Hepatocyte (in vitro differentiated cells): ENCODE data around the gene NOL3. TPM values are rescaled to one million over a fixed set of nuclear protein-coding genes. Genes with fewer than 3 reads are reported as not detected.

ENCODE experiments used
- DNase-seq: peaks from one replicate; pipeline ENCODE4 v3.0.0-alpha.2; 2016; ENCODE audit warnings: low spot score
- H2AFZ ChIP-seq: fragments of 200-600 bp; sonication (generic); 2 replicates; pipeline ENCODE4 v1.6.0; 2016; ENCODE audit warnings: antibody characterized with exemption, mild to moderate bottlenecking
- H3K27ac ChIP-seq: fragments of 200-600 bp; sonication (generic); 2 replicates; pipeline ENCODE4 v1.5.1; 2016; ENCODE audit warnings: mild to moderate bottlenecking
- H3K27me3 ChIP-seq: fragments of 200-600 bp; sonication (generic); 2 replicates; pipeline ENCODE4 v1.6.1; 2016
- H3K36me3 ChIP-seq: fragments of 200-600 bp; sonication (generic); replicated peaks from 2 replicates; pipeline ENCODE4 v1.5.1; 2016; ENCODE audit warnings: low read depth; ENCODE audit not compliant: insufficient read depth
- H3K4me1 ChIP-seq: fragments of 200-600 bp; sonication (generic); 2 replicates; pipeline ENCODE4 v1.5.1; 2016; ENCODE audit warnings: mild to moderate bottlenecking, moderate library complexity; ENCODE audit not compliant: insufficient read depth
- H3K4me2 ChIP-seq: fragments of 200-600 bp; sonication (generic); 2 replicates; pipeline ENCODE4 v1.6.0; 2016
- H3K4me3 ChIP-seq: fragments of 200-600 bp; sonication (generic); 2 replicates; pipeline ENCODE4 v1.5.1; 2016; ENCODE audit warnings: mild to moderate bottlenecking
- H3K79me2 ChIP-seq: fragments of 200-600 bp; sonication (generic); 2 replicates; pipeline ENCODE4 v1.6.0; 2017; ENCODE audit warnings: mild to moderate bottlenecking
- H3K9me2 ChIP-seq: fragments of 200-600 bp; sonication (generic); replicated peaks from 2 replicates; pipeline ENCODE4 v1.6.0; 2017; ENCODE audit warnings: mild to moderate bottlenecking; ENCODE audit not compliant: insufficient read depth
- H3K9me3 ChIP-seq: fragments of 200-600 bp; sonication (generic); 2 replicates; pipeline ENCODE4 v1.5.1; 2016; ENCODE audit warnings: low read depth, mild to moderate bottlenecking
- H4K20me1 ChIP-seq: fragments of 200-600 bp; sonication (generic); 2 replicates; pipeline ENCODE4 v1.6.0; 2016; ENCODE audit warnings: mild to moderate bottlenecking; ENCODE audit not compliant: insufficient read depth, poor library complexity, severe bottlenecking
- EZH2 ChIP-seq: fragments of 200-600 bp; sonication (generic); IDR thresholded peaks from 2 replicates; pipeline ENCODE4 v1.6.1; 2016; ENCODE audit warnings: antibody characterized with exemption, mild to moderate bottlenecking, borderline replicate concordance
- EZH2phosphoT487 ChIP-seq: fragments of 200-600 bp; sonication (generic); IDR thresholded peaks from one replicate; pipeline ENCODE4 v1.6.1; 2018; ENCODE audit warnings: antibody characterized with exemption, mild to moderate bottlenecking, low read depth, moderate library complexity; ENCODE audit not compliant: unreplicated experiment, severe bottlenecking
- WGBS: methylation state at CpG from one replicate; pipeline ENCODE4 v1.1.6; 2016; ENCODE audit warnings: low lambda C conversion rate; ENCODE audit errors: missing lambda C conversion rate; 5-methylcytosine and 5-hydroxymethylcytosine counted together
- polyA plus RNA-seq: library from polyadenylated mRNA; unstranded; fragments of >200 nt; fragmentation: Nextera tagmentation; extraction: Ambion mirVana; gene quantifications from 2 replicates; pipeline ENCODE4 v1.2.1, GENCODE V29; 2016
- total RNA-seq: library from RNA; depleted of rRNA; stranded (reverse); fragments of >200 nt; gene quantifications from 2 replicates; pipeline ENCODE4 v1.2.3, GENCODE V29; 2014
- TF ChIP-seq, protein P1 (sequence below): fragments of 200-600 bp; sonication (generic); IDR thresholded peaks from 2 replicates; pipeline ENCODE4 v1.5.1; 2016; ENCODE audit warnings: antibody characterized with exemption, mild to moderate bottlenecking; ENCODE audit not compliant: poor library complexity

Gene NOL3
- total and polyA plus RNA-seq, 2 experiments from 2014 or later = 9.3 to 10.9 TPM

DNA sequence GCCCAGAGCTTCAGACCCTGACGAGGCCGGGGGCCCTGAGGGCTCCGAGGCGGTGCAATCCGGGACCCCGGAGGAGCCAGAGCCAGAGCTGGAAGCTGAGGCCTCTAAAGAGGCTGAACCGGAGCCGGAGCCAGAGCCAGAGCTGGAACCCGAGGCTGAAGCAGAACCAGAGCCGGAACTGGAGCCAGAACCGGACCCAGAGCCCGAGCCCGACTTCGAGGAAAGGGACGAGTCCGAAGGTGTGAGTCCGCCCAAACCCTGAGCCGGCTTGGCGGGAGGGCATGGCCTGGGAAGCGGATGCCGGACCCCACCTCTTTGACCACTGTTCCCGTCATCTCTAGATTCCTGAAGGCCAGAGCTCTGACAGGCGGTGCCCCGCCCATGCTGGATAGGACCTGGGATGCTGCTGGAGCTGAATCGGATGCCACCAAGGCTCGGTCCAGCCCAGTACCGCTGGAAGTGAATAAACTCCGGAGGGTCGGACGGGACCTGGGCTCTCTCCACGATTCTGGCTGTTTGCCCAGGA is 4.4 kb downstream of the NOL3 start:
- no peak overlapping the region for H2AFZ ChIP-seq
- H3K27me3 ChIP-seq = no peaks in the 10 kb centered on the region
- no peaks in the 10 kb centered on the region for H3K9me2 ChIP-seq
- DNase-seq = no peak
- H3K36me3 ChIP-seq = no peaks in the 10 kb centered on the region
- peaks cover 24% of the 10 kb centered on the region for H3K4me1 ChIP-seq
- no peak overlapping the region for H3K27ac ChIP-seq
- H3K4me3 ChIP-seq = no peak overlapping the region
- H3K9me3 ChIP-seq = no peaks in the 10 kb centered on the region
- no peaks in the 10 kb centered on the region for H3K79me2 ChIP-seq
- 83% methylated on average over 31 of the region's 31 CpGs for WGBS
- peak overlapping the region; percentile 94 for H3K4me2 ChIP-seq
- H4K20me1 ChIP-seq = peaks cover 3% of the 10 kb centered on the region
- TF ChIP-seq, protein P1, sequence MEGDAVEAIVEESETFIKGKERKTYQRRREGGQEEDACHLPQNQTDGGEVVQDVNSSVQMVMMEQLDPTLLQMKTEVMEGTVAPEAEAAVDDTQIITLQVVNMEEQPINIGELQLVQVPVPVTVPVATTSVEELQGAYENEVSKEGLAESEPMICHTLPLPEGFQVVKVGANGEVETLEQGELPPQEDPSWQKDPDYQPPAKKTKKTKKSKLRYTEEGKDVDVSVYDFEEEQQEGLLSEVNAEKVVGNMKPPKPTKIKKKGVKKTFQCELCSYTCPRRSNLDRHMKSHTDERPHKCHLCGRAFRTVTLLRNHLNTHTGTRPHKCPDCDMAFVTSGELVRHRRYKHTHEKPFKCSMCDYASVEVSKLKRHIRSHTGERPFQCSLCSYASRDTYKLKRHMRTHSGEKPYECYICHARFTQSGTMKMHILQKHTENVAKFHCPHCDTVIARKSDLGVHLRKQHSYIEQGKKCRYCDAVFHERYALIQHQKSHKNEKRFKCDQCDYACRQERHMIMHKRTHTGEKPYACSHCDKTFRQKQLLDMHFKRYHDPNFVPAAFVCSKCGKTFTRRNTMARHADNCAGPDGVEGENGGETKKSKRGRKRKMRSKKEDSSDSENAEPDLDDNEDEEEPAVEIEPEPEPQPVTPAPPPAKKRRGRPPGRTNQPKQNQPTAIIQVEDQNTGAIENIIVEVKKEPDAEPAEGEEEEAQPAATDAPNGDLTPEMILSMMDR = no peak
- TF ChIP-seq EZH2 (no peak), EZH2phosphoT487 (no peak)

DNA sequence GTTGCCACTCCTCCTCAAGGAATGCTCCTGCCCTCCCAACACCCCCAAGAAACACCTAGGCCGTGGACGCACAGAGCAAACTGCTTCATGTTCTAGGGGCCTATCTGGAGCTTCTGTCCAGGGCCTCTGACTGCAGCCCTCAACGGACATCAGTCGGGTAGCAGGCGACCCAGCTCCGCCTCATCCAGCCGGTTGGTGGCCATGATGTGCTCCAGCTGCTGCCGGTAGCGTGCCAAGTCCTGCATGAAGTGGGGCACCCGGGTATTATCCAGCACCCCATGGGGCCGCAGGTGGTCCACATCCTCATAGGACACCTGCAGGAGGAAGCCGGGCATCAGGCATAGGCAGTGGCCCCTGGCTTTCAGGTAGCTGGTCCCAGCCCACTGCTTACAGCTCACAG is 6.3 kb downstream of the NOL3 start:
- H3K4me3 ChIP-seq = no peak overlapping the region
- H3K36me3 ChIP-seq = no peaks in the 10 kb centered on the region
- TF ChIP-seq EZH2 (no peak), EZH2phosphoT487 (no peak)
- TF ChIP-seq, protein P1 = no peak
- WGBS = 96% methylated on average over 12 of the region's 12 CpGs
- H4K20me1 ChIP-seq = peaks cover 3% of the 10 kb centered on the region
- no peak overlapping the region for H2AFZ ChIP-seq
- H3K9me3 ChIP-seq = no peaks in the 10 kb centered on the region
- no peak for DNase-seq
- H3K27ac ChIP-seq = no peak overlapping the region
- H3K4me1 ChIP-seq = peaks cover 13% of the 10 kb centered on the region
- H3K4me2 ChIP-seq = no peak overlapping the region
- H3K79me2 ChIP-seq = peaks cover under 1% of the 10 kb centered on the region
- no peaks in the 10 kb centered on the region for H3K27me3 ChIP-seq
- no peaks in the 10 kb centered on the region for H3K9me2 ChIP-seq

DNA sequence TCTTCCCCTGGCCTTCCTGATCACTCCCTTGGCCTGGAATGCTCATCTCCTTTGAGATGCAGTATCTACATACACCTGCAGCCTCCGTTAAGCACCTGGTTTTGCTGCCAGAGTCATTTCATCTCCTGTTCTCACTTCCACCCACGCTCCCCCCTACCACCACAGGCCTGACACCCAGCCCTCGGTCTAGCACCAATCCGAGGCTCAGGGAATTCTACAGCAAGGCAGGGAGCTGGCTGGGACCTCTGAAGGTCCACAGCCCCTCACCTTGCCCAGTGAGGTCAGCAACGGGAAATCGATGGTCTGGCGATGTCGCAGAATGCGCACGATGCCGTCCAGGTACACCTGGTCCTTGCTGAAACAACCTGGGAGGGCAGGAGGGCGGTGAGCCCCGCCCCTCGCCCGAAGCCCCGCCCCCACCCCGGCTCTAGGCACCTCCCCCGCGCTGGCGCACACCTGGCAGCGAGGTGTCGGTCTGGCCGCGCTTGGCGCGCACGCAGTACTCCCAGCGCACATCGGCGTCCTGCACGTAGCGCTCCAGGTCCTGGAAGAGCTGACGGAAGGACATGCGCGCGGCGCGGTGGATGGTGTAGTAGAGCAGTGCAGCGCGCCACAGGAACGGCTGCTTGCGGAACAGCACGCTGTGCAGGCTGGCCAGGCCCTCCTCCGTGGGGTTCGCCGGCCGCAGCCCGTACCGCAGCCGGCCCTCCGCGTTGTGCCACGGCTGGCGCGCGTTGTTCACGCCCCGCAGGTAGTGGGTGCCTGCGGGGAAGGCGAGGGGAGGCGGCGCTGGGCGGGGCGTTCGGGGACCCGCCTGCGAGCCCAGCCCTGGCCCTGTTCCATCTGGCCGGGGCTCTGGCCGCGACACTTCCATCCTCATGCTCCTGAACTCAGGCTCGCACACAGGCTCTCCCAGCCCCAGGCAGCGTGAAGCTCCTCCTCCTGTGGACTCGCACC is 7.7 kb downstream of the NOL3 start:
- Histone ChIP-seq H3K27ac (no peak overlapping the region), H3K4me3 (peak overlapping the region; percentile 17), H3K27me3 (no peaks in the 10 kb centered on the region), H3K79me2 (peaks cover 9% of the 10 kb centered on the region), H3K36me3 (no peaks in the 10 kb centered on the region), H4K20me1 (peaks cover 3% of the 10 kb centered on the region), H3K4me2 (peak overlapping the region; percentile 88), H2AFZ (no peak overlapping the region), H3K9me3 (no peaks in the 10 kb centered on the region), H3K4me1 (peaks cover 15% of the 10 kb centered on the region), H3K9me2 (no peaks in the 10 kb centered on the region)
- WGBS = 7% methylated on average over 57 of the region's 73 CpGs
- DNase-seq = peak; percentile 91
- TF ChIP-seq, protein P1 = no peak
- TF ChIP-seq EZH2 (no peak), EZH2phosphoT487 (no peak)
